Vagina (tissue), 2 donors: ENCODE results near the gene IRAK3. TPM values are rescaled to one million over a fixed set of nuclear protein-coding genes. Genes with fewer than 3 reads are reported as not detected.
"Not testable (repeated sequence)": the region's sequence is repeated elsewhere in the genome, so short reads cannot be mapped to it uniquely, and the experiment has no call there.

Experiments used
- DNase-seq, 2 donors: peaks; one replicate each; pipeline ENCODE4 v3.0.0-alpha.2; 2017; ENCODE audit errors: extremely low spot score in 2 of 2
- H3K27ac ChIP-seq: fragments of 200-600 bp; sonication (generic); one replicate; pipeline ENCODE4 v1.5.1; 2019
- H3K27me3 ChIP-seq: fragments of 200-600 bp; sonication (generic); one replicate; pipeline ENCODE4 v1.5.1; 2019
- H3K36me3 ChIP-seq, 2 donors: fragments of 200-600 bp; sonication (generic); one replicate each; pipeline ENCODE4 v1.5.1; 2017 to 2019
- H3K4me1 ChIP-seq: fragments of 200-600 bp; sonication (generic); one replicate; pipeline ENCODE4 v1.5.1; 2019
- H3K4me3 ChIP-seq, 2 donors: fragments of 200-600 bp; sonication (generic); 1 replicate in 1 of 2; 2 replicates in 1 of 2; pipeline ENCODE4 v1.5.1; 2016 to 2019
- H3K9me3 ChIP-seq: fragments of 200-600 bp; sonication (generic); one replicate; pipeline ENCODE4 v1.5.1; 2019
- CTCF ChIP-seq, 3 experiments: fragments of 450-650 bp in 2 of 3; fragments of 200-600 bp in 1 of 3; sonication (generic) in 1 of 3; IDR thresholded peaks; one replicate each; pipeline ENCODE4 v1.5.1; 2017 to 2019; ENCODE audit warnings: antibody characterized with exemption in 3 of 3, mild to moderate bottlenecking in 2 of 3, moderate library complexity in 2 of 3
- POLR2A ChIP-seq, 2 donors: fragments of 450-650 bp; IDR thresholded peaks; one replicate each; pipeline ENCODE4 v1.6.1; 2017; ENCODE audit warnings: antibody characterized with exemption in 2 of 2, mild to moderate bottlenecking in 2 of 2, moderate library complexity in 2 of 2
- POLR2AphosphoS5 ChIP-seq, 2 donors: sonication (generic); formaldehyde crosslinking; IDR thresholded peaks; one replicate each; pipeline ENCODE4 v1.9.0; 2017; ENCODE audit warnings: antibody characterized with exemption in 2 of 2, mild to moderate bottlenecking in 2 of 2, low read depth in 1 of 2; ENCODE audit not compliant: insufficient read depth in 1 of 2
- intact Hi-C: fragments of 100-400 bp; cut with DNase I; formaldehyde crosslinking; loops from one replicate; pipeline ENCODE4 v1.15.1; 2023
- total RNA-seq: library from RNA; depleted of rRNA; stranded (reverse); fragments of >200 nt; gene quantifications from one replicate; pipeline ENCODE4 v1.2.3, GENCODE V29; 2016

IRAK3 gene
- total RNA-seq, 1 donor from 2014 or later, result 23.1 TPM

- intact Hi-C loops, result no loop called here
- H3K36me3 ChIP-seq, result no peaks in the 10 kb centered on the region
- no peaks in the 10 kb centered on the region for H3K9me3 ChIP-seq
- H3K4me3 ChIP-seq, result peak within 1 kb of the TSS; percentile 80 to 88
- peak within 1 kb of the TSS; percentile 98 for H3K27ac ChIP-seq
- H3K4me1 ChIP-seq, result peaks cover 15% of the 10 kb centered on the region
- TF ChIP-seq CTCF (IDR thresholded peaks at IDR 0.05) (peak in 1 of 3 experiments; percentile 62), POLR2A (IDR thresholded peaks at IDR 0.05) (peak in 1 of 2 donors; percentile 71), POLR2AphosphoS5 (IDR thresholded peaks at IDR 0.05; ENCODE audit: insufficient read depth in 1 of 2, low read depth in 1 of 2) (peak; percentile 77 to 96)
- peak in 1 of 2 donors; percentile 92 for DNase-seq
- no peaks in the 10 kb centered on the region for H3K27me3 ChIP-seq
Measured at GRCh38 chr12:66169221-66170170, 19.5 kb upstream of the IRAK3 start, which contains the start of gene TMBIM4. TMBIM4 (minus strand) TSS chr12:66169996; CDS start chr12:66169951, 45 bp downstream.

- H3K4me1 ChIP-seq, result peaks cover 14% of the 10 kb centered on the region
- no peaks in the 10 kb centered on the region for H3K36me3 ChIP-seq
- DNase-seq, result no peak
- H3K4me3 ChIP-seq, result peak overlapping the region; percentile 80 to 88
- H3K9me3 ChIP-seq, result no peaks in the 10 kb centered on the region
- TF ChIP-seq CTCF (IDR thresholded peaks at IDR 0.05) (no peak), POLR2A (IDR thresholded peaks at IDR 0.05) (no peak), POLR2AphosphoS5 (IDR thresholded peaks at IDR 0.05; ENCODE audit: insufficient read depth in 1 of 2, low read depth in 1 of 2) (no peak)
- intact Hi-C loops, result no loop called here
- H3K27me3 ChIP-seq, result no peaks in the 10 kb centered on the region
- H3K27ac ChIP-seq, result no peak overlapping the region
Measured at GRCh38 chr12:66170606-66171005, 18.4 kb upstream of the IRAK3 start.

GRCh38 chr12:66174391-66175325, 14.4 kb upstream of the IRAK3 start:
- H3K36me3 ChIP-seq, H3K27me3 ChIP-seq, H3K9me3 ChIP-seq, H3K4me1 ChIP-seq, H3K27ac ChIP-seq, DNase-seq, intact Hi-C loops, H3K4me3 ChIP-seq: not testable (repeated sequence)

- Histone ChIP-seq H3K4me3 (no peak overlapping the region), H3K27ac (no peak overlapping the region), H3K9me3 (no peaks in the 10 kb centered on the region), H3K36me3 (no peaks in the 10 kb centered on the region), H3K27me3 (no peaks in the 10 kb centered on the region), H3K4me1 (no peaks in the 10 kb centered on the region)
- no peak for DNase-seq
- TF ChIP-seq POLR2A (IDR thresholded peaks at IDR 0.05) (no peak), POLR2AphosphoS5 (IDR thresholded peaks at IDR 0.05; ENCODE audit: insufficient read depth in 1 of 2, low read depth in 1 of 2) (peak in 1 of 2 donors; percentile 45)
- intact Hi-C loops, result no loop called here
Measured at GRCh38 chr12:66176105-66176900, 12.7 kb upstream of the IRAK3 start.

- no peaks in the 10 kb centered on the region for H3K4me1 ChIP-seq
- no peaks in the 10 kb centered on the region for H3K27me3 ChIP-seq
- no peak for DNase-seq
- no peak overlapping the region for H3K4me3 ChIP-seq
- TF ChIP-seq CTCF (IDR thresholded peaks at IDR 0.05) (no peak), POLR2A (IDR thresholded peaks at IDR 0.05) (no peak), POLR2AphosphoS5 (IDR thresholded peaks at IDR 0.05; ENCODE audit: insufficient read depth in 1 of 2, low read depth in 1 of 2) (no peak)
- no peaks in the 10 kb centered on the region for H3K9me3 ChIP-seq
- no peak overlapping the region for H3K27ac ChIP-seq
- no peaks in the 10 kb centered on the region for H3K36me3 ChIP-seq
- intact Hi-C loops, result no loop called here
Measured at GRCh38 chr12:66182956-66183355, 6.1 kb upstream of the IRAK3 start.

- intact Hi-C loops, H3K9me3 ChIP-seq, H3K4me3 ChIP-seq, H3K4me1 ChIP-seq, DNase-seq, H3K27me3 ChIP-seq, H3K36me3 ChIP-seq, H3K27ac ChIP-seq: not testable (repeated sequence)
Measured at GRCh38 chr12:66184822-66185221, 4.2 kb upstream of the IRAK3 start.
